COLO668 (cell line): Measurements from ENCODE around the gene ANXA2R.
"Not testable (repeated sequence)": the region's sequence is repeated elsewhere in the genome, so short reads cannot be mapped to it uniquely, and the experiment has no call there.

Experiments used
- DNase-seq: peaks from one replicate; lab custom pipeline; 2025; ENCODE audit not compliant: unreplicated experiment; lab: John Stamatoyannopoulos, UW

The ANXA2R gene, protein sequence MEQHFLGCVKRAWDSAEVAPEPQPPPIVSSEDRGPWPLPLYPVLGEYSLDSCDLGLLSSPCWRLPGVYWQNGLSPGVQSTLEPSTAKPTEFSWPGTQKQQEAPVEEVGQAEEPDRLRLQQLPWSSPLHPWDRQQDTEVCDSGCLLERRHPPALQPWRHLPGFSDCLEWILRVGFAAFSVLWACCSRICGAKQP

DNA sequence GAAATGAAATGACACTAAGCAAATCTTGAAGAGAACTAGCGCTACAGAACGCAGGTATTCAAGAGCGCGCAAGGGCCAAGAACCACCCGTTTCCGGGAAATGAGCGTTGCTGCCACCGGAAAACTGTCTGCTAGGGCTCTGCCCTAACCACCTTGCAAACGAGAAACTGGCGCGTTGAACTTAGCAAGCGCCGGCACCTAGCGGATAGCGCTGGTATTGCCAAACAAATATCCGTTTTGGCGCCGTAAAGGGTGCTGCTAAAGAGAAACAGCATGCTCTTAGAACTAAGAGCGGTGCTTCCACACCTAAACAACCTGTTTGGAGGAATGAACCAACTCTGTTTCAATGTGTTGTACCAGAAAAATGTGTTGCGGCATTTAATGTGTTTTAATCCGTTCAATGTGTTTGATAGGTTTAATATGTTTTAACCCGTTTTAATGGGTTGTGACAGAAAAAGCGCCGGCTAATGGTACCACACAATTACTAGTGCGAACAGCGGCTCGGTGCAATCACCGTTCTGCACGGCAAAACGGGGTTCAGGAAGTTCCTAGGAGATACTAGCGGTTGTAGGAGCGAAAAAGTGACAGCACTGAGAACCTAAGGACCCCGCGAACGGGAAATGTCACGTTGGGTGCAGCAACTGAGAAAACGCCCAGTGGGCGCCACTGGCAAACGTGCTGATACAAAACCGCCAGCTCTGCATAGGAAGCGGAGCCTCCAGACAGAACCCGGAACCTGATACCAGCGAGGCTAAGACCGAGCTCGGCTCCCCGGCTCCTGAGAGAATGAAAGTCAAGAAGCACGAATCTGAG is at the start of gene ANXA2R:
Gene ANXA2R (minus strand): TSS at position 33 of the 812 bp plus-strand sequence. CDS start 273 bp downstream, outside the sequence.
- peak; percentile 96 for DNase-seq

DNA sequence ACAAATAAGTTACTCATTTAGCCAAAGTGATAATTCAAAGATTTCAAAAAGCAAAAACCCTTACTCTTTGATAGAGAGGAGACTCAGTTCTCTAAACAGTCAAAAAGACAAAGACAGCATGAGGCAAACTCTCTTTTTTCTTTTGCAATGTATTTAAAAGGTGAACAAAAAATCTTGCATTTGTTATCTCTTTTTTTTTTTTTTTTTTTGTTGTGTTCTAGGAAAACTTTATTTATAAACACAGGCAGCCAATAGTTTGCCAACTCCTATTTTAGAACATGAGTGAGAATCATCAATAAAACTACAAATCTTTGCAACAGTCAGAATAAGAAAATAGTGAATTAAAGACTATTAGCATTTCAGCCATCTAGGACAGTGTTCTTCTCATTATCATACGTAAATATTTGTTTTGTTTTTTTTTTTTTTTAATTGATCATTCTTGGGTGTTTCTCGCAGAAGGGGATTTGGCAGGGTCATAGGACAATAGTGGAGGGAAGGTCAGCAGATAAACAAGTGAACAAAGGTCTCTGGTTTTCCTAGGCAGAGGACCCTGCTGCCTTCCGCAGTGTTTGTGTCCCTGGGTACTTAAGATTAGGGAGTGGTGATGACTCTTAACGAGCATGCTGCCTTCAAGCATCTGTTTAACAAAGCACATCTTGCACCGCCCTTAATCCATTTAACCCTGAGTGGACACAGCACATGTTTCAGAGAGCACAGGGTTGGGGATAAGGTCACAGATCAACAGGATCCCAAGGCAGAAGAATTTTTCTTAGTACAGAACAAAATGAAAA is 46.2 kb upstream of the ANXA2R start:
- DNase-seq = not testable (repeated sequence)

DNA sequence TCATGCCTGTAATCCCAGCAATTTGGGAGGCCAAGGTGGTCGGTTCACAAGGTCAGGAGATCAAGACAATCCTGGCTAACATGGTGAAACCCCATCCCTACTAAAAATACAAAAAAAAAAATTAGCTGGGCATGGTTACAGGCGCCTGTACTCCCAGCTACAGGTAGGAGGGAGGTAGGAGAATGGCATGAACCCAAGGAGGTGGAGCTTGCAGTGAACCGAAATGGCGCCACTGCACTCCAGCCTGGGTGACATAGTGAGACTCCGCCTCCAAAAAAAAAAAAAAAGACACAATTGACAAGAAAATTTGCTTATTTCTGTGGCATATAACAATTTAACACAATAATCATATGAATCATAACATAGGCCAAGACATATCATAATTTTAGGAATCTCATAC is 45.3 kb upstream of the ANXA2R start:
- DNase-seq = no peak

DNA sequence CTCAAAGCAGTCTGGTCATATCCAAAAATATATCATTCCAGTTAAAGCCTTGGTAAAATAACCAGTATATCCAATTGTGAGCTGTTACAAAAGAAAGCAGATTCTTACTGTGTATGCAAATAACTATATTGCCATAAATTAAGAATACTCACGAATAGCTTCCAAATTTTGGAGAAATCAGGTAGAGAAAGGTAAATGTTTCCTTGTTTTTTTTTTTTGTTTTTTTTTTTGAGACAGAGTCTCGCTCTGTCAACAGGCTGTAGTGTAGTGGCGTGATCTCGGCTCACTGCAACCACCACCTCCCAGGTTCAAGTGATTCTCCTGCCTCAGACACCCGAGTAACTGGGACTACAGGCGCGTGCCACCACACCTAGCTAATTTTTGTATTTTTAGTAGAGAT is 44.3 kb upstream of the ANXA2R start:
- DNase-seq = not testable (repeated sequence)

DNA sequence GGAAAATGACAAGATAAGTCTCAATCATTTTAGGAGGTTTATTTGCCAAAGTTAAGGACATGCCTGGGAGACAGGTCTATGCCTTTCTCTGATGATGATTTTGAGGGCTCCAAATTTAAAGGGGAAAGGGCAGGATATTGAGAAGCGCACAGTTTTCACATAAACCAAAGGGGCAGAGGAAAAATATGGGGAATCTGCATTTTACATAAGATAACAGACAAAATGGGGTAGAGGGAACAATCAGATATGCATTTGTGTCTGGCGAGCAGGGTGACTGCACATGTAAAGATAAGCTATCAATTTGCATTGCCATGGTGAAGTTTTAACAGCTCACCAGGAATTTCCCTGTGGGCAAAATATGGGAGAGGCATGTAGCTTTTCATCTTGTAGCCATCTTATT is 41.2 kb upstream of the ANXA2R start:
- DNase-seq = not testable (repeated sequence)

DNA sequence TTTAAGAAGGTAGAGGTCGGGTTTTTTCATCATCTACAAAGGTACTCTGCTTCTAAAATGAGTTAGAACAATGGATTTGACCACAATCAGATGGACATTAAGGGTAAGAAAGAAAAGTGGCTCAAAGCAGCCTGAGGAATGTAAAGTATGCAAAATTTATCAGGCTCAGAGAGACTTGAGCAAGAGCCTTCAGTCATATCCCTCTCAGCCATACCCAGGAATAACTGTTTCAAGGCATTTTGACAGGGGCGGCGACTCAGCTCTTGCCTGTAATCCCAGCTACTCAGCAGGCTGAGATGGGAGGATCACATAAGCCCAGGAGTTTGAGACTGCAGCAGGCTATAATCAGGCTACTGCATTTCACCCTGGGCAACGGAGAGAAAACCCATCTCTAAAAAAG is 38.8 kb upstream of the ANXA2R start:
- no peak for DNase-seq

DNA sequence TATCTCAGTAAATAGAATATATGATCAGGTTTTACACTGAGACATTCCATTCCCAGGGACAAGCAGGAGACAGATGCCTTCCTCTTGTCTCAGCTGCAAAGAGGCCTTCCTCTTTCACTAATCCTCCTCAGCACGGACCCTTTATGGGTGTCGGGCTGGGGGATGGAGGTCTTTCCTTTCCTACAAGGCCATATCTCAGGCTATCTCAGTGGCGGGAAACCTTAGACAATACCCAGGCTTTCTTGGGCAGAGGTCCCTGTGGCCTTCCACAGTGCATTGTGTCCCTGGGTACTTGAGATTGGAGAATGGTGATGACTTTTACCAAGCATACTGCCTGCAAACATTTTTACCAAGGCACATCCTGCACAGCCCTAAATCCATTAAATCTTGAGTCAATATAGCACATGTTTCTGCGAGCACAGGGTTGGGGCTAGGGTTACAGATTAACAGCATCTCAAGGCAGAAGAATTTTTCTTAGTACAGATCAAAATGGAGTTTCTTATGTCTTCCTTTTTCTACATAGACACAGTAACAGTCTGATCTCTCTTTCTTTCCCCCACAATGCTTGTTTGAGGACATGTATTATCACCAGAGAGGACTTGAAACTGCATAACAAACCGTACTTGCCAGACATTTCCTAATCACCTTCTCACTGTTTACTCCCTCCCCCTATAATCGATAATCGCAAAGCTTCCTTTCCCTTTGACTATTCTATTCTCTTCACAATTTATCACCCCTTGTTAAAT is 37.5 kb upstream of the ANXA2R start:
- DNase-seq = not testable (repeated sequence)

DNA sequence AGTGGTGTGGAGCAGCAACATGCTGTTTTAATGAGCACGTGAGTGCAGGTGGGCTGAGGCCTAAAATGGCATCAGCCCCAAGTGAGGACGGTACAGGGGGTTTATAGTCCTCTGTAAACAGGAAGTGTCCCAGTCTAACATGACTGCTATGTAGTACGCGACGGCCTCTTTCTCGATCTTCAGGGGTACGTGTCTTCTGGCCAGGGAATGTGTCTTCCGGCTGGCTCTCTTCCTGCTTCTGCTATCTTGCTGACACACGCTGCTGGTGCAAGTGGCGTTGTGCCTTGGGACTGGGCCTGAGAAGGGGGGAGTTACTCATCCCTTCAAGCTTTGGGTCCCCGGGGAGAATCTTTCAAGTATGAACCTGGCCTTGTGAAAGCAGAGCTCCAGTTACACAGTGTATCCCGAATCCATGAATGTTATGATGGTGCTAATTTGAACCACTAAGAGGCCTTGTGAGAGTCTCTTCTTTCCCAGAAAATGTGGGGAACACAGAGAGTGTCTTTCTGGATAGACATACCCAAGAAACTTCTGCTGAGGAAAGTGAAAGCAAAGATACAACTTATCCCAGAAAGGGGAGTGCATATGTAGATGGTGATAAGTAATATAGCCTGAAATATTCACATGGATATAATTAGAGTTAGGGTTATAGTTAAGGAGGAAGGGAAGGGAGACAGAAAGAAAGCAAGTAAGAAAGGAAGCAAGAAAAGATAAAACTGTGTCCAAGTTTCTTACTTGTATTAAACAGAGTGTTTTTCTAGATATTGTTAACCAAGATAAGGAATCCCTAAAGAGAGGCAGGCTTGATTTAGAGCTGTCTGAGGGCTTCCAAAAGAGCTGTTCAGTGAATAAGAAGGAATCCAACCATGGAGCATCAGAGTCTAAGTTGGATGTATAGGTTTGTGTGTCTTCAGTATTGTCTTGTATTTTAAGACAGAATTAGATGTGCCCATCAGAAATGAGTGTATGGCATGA is 35.5 kb upstream of the ANXA2R start:
- DNase-seq = no peak

DNA sequence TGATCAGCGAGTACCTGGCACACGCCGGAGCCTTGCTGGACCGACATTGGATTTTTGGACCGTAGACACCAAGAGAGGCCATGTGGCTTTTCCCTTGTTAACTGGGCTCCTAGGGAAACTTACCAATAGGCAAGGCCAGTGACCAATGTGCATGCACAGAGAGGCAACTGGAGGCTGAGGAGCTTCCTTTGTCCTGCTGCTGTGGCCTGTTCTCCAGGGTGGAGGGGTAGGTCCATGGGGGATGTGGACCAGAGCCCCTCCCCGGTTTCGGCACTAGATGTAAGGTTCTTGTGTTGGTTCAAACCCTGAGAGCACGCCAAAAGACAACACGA is 34.8 kb upstream of the ANXA2R start:
- DNase-seq = no peak

DNA sequence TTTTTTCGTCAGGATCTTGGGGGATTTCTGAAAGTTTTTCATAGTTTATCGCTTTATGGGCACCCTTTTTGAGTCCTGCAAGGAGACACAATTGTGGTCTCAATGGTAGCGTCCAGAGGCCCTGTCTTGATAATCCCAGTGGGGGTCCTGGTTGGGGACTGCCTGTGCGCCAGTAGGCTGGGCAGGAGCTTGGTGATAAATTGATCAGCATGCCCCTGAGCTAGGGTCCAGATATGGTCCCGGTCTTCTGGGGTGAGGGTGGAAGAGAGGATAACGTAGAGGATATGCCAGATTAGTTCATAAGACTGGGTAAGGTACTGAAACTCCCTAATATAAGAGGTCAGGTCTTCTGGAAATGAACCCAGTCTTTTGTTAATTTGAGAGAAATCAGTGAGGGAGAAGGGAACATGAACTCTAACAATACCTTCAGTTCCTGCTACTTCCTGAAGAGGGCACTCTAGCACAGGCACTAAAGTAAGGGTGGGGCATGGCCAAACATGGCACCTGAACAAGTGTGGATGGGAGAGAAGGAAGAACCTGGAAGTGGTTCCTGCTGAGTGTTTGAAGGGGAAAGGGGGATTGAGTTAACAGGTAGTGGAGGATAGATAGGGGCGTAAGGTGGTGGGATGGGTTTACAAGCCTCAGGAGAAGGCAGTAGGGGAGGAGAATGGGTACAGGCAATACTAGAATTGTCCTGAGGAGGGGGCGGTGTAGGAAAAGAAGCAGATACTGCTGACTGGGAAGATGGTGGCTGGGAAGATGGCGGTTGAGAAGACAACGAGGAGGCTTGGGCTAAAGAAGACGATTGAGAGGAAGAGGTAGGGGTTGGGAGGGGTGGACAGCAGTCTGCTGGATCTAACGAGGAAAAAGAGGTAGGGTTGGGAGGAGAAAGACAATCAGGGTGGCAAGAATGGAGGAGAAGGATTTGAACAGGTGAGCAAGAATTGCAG is 33.8 kb upstream of the ANXA2R start:
- DNase-seq = peak; percentile 43

DNA sequence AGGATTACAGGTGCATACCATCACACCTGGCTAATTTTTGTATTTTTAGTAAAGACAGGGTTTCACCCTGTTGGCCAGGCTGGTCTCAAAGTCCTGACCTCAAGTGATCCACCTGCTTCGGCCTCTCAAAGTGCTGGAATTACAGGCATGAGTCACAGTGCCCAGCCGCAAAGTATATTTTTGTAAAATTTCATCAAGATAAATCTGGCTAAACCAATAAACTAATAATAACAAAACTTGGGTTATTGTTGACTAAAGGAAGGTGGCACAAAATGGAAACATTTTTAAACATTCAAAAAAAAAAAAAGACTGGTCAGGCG is 29.2 kb upstream of the ANXA2R start:
- DNase-seq = not testable (repeated sequence)

DNA sequence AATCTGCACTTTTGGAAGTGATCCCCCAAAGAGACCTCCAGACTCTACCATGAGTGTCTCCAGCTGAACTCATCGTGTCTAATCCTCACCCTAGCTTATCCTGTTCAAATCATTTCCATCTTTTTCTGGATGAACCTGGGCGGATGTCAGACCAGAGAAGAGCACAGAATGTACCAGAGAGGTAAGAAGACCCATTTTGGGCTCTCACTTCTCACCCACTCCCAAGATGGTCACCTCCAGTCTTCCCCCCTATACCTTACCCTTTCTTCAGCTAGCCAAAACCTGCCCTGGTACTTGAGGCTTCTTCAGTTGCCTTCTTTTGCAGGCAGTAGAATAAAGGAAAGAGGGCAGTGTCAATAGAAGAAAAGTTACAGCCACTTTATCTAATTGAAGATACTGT is 27.9 kb upstream of the ANXA2R start:
- no peak for DNase-seq

DNA sequence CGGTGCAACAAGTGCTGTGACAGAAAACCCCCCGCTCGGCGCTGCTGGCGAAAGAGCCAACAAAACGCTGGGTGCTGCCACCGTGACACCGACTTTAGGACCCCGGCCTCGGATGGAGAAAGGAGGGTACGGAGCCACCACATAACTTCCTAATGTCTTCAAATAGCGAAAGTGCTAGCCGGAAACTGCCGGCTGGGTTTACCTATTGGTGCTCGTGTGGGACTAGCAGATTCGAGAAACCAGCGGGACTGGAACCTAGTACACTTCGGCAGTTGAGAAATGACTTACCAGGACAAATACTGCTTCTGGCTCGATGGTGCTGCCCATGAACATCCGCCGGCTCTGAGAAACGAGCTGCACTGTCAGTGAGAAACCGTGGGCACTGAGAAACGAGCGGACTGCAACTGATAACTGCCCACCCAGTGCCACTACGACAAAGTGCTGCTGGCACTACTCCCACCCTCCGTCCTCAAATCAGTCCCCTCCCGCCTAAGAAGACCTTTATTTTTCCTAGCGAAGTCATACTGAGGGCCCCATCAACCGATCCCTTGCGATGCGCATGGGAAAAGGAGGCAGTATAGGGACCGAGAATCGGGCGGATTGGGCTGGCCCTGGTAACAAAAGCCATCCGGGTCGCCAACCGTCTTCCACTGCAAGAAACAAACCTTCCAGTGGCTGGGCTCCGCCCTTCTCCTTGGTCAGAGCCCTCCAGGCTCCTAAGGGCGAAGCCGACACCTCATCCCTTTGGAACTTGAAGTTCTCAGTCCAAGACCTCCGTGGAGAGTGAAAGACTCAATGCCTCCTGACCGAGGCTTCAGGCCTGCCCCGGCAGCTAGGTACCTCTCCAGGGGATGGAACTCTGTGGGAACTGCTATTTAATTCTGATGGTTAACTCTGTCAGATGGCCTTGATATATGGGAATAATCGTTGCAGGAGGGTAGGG is 27.0 kb upstream of the ANXA2R start:
- peak; percentile 92 for DNase-seq

DNA sequence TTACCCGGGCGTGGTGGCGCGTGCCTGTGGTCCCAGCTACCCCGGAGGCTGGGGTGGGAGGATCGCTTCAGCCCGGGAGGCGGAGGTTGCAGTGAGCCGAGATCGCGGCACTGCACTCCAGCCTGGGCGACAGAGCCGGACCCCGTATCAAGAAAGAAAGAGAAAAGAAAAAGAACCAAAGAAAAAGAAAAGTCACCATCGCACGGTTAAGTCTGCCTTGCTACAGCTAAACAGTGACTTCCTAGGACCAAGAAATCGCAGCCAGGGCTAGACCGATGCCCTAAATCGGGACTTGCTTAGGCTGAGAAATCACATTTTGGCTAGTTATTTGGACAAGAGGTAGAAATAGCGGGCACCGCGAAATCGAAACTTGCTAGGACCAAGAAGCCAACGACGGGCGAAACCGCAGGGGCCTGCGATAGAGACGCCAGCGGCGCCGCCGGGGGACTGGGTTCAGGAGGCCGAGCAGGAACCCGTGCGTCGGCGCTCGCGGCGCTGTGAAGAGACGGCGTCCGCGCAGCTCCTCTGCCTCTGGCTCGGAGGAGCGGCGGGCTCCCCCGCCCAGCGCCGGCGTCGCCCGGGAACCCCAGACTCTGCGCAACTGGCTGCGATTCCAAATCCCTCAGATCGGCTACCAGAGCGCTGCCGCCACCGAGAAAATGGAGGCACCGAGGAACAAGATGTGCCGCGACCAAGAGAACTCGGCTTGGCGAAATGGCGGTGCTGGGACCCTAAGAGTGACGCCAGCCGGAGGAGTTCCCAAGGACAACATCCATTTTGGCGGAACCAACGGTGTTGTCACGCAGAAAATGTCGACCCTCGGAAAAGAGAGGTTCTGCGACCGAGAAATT is 26.1 kb upstream of the ANXA2R start:
- DNase-seq = peak; percentile 90

DNA sequence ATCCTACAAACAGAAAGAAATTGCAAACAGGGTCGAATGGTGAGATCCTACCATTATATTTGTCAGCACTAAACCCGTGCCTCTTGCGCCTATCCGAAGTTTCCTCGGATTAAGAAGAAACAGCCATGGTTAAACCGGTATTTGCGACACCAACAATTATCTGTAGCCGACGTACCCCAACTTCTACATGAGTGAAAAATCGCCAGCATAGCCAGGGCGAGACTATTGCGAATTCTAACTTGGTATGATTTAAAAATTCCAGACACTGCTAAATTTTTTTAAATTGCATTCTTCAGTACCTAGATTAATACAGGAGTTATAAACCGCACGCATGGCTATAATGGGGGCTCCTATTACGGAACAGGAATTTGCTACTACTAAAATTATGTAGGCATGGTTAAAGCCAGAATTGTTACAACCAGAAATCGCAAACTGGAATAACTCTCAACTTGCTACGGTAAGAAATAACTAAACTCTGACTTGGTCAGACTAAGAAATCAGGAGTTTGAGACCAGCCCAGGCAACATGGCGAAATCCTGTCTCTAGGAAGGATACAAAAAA is 25.3 kb upstream of the ANXA2R start:
- DNase-seq = no peak

DNA sequence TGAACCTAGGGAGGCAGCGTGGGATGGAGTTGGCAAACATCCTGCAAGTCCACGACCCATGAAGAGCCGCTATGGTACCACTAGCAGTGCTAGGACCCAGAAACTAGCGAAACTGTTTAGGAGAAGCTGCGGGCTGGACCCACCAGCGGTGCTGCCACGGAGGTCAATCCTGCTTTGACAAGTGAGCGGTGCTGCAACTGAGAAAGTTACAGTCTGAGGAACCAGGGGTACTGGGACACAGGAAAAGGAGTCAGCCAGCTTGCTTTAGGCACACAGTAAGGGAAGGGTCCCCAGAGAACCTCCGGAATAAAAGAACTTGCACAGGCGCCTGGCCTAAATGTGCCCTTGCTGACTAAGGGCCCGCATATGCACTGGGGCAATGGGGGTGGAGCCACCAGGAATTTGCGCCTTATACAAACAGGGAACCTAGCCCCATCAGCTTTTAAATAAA is 23.6 kb upstream of the ANXA2R start:
- no peak for DNase-seq
